Natural killer cell (primary cell): ENCODE results near the gene NTM. TPM values are rescaled to one million over a fixed set of nuclear protein-coding genes. Genes with fewer than 3 reads are reported as not detected.

ENCODE experiments used
- ATAC-seq, 3 donors: fragments of 150-1000 bp in 2 of 3; fragments of 200-7000 bp in 1 of 3; cut with Tn5 transposase; 1 replicate in 1 of 3; 2 replicates in 2 of 3; pipeline ENCODE4 v1.10.0; 2021; ENCODE audit warnings: mild to moderate bottlenecking in 2 of 3, moderate library complexity in 2 of 3
- DNase-seq, 2 donors: peaks; one replicate each; pipeline versions ENCODE4 v3.0.0 to v3.0.0-alpha.2; 2013 to 2021; ENCODE audit warnings: mixed read lengths in 1 of 2
- H3K27ac ChIP-seq: one replicate; pipeline ENCODE4 v1.5.1; 2013; ENCODE audit warnings: mild to moderate bottlenecking, low read length
- H3K27me3 ChIP-seq: one replicate; pipeline ENCODE4 v1.6.1; 2013; ENCODE audit warnings: low read length; ENCODE audit not compliant: control insufficient read depth, insufficient read depth
- H3K36me3 ChIP-seq: one replicate; pipeline ENCODE4 v1.6.1; 2013; ENCODE audit warnings: low read length; ENCODE audit not compliant: control insufficient read depth, insufficient read depth
- H3K4me1 ChIP-seq: one replicate; pipeline ENCODE4 v1.6.1; 2013; ENCODE audit warnings: low read length; ENCODE audit not compliant: control insufficient read depth, insufficient read depth
- H3K4me3 ChIP-seq: one replicate; pipeline ENCODE4 v1.5.1; 2013; ENCODE audit warnings: low read length
- H3K9me3 ChIP-seq: one replicate; pipeline ENCODE4 v1.6.1; 2013; ENCODE audit warnings: low read length; ENCODE audit not compliant: control insufficient read depth, insufficient read depth
- H3K27ac Mint-ChIP-seq, 2 donors: one replicate each; pipeline ENCODE4 v1.8.0; 2022; ENCODE audit warnings: mild to moderate bottlenecking in 2 of 2, mixed read lengths in 2 of 2, moderate library complexity in 1 of 2
- H3K27me3 Mint-ChIP-seq, 2 donors: one replicate each; pipeline ENCODE4 v1.8.0; 2022; ENCODE audit warnings: low read depth in 2 of 2, mixed read lengths in 2 of 2
- H3K36me3 Mint-ChIP-seq: one replicate; pipeline ENCODE4 v1.8.0; 2022; ENCODE audit warnings: mixed read lengths
- H3K4me1 Mint-ChIP-seq, 2 donors: one replicate each; pipeline ENCODE4 v1.8.0; 2022; ENCODE audit warnings: mixed read lengths in 2 of 2
- H3K4me3 Mint-ChIP-seq: one replicate; pipeline ENCODE4 v1.8.0; 2022; ENCODE audit warnings: mild to moderate bottlenecking, moderate library complexity, mixed read lengths
- H3K9me3 Mint-ChIP-seq, 2 donors: one replicate each; pipeline ENCODE4 v1.8.0; 2022; ENCODE audit warnings: mixed read lengths in 2 of 2
- WGBS: methylation state at CpG from one replicate; pipeline ENCODE4 v1.1.7; 2013; ENCODE audit warnings: missing lambda C conversion rate; ENCODE audit not compliant: insufficient coverage; 5-methylcytosine and 5-hydroxymethylcytosine counted together
- intact Hi-C: fragments of 100-400 bp; cut with micrococcal nuclease; formaldehyde crosslinking; loops from one replicate; pipeline ENCODE4 v1.14.2; 2022
- total RNA-seq, 4 donors: library from RNA; stranded (reverse); fragments of 120-200 nt in 1 of 4; gene quantifications; one replicate each; pipeline versions ENCODE4 v1.2.3 to v1.2.4, GENCODE V29; 2013 to 2022
- TF ChIP-seq, protein P1 (sequence below): fragments of 200-600 bp; IDR thresholded peaks from one replicate; pipeline ENCODE4 v1.8.0; 2022; ENCODE audit warnings: antibody characterized with exemption

NTM gene
- total RNA-seq, 3 donors from 2014 or later (not counting 1 experiment from before 2014, with no cell fraction given), result not detected

DNA sequence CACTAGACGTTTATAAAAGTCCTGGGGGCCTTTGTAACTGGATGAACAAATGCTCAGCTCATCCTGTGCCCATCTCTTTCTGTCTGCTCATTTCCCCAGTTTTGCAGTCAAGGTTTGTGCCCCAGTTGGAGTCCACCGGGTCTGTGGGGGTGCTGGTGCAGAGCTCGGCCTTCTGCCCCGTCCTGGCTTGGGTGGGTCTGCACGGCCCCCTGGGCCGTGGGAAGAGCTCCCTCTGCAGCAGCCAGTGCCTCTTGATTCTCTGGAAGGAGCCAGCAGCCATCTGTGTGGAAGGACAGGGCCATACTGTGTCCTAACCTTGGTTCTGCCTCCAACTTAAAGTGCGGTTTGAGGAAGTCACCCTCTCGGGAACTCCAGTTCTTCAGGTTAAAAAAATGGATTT lies 140.2 kb downstream of the NTM start:
- Mint-ChIP-seq H3K9me3 (no peaks in the 10 kb centered on the region), H3K4me3 (no peak overlapping the region), H3K36me3 (no peaks in the 10 kb centered on the region), H3K27me3 (peaks cover 0 to 6% of the 10 kb centered on the region in 2 donors), H3K27ac (no peak overlapping the region), H3K4me1 (no peaks in the 10 kb centered on the region)
- DNase-seq (no peak), ATAC-seq (no peak)
- Histone ChIP-seq H3K27me3 (no peaks in the 10 kb centered on the region), H3K9me3 (no peaks in the 10 kb centered on the region), H3K36me3 (no peaks in the 10 kb centered on the region), H3K4me1 (no peaks in the 10 kb centered on the region), H3K4me3 (no peak overlapping the region), H3K27ac (no peak overlapping the region)
- TF ChIP-seq, protein P1, sequence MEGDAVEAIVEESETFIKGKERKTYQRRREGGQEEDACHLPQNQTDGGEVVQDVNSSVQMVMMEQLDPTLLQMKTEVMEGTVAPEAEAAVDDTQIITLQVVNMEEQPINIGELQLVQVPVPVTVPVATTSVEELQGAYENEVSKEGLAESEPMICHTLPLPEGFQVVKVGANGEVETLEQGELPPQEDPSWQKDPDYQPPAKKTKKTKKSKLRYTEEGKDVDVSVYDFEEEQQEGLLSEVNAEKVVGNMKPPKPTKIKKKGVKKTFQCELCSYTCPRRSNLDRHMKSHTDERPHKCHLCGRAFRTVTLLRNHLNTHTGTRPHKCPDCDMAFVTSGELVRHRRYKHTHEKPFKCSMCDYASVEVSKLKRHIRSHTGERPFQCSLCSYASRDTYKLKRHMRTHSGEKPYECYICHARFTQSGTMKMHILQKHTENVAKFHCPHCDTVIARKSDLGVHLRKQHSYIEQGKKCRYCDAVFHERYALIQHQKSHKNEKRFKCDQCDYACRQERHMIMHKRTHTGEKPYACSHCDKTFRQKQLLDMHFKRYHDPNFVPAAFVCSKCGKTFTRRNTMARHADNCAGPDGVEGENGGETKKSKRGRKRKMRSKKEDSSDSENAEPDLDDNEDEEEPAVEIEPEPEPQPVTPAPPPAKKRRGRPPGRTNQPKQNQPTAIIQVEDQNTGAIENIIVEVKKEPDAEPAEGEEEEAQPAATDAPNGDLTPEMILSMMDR, result no peak
- WGBS, result 74% methylated on average over 8 of the region's 8 CpGs
- intact Hi-C loops, result no loop called here

DNA sequence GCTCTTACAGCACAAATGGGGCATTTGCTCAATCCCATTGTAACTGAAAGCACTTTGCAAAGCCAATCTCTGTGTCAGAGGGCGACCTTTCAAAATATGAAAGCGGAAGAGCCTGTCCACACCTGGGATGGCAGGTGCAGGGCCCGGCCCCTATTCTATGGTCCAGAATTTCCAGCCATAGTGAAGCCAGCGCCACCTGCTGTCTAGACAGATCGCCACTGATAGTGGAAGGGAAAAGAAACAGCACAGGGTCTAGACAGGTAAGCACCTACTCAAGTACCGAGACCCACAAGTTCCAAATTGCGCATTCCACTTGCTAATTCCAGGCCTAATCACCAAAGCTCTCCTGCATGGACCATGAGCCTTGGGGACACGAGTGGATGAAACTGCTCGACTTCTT lies 141.4 kb downstream of the NTM start:
- H3K4me1 Mint-ChIP-seq, result no peaks in the 10 kb centered on the region
- H3K36me3 Mint-ChIP-seq, result no peaks in the 10 kb centered on the region
- Histone ChIP-seq H3K4me1 (no peaks in the 10 kb centered on the region), H3K27me3 (no peaks in the 10 kb centered on the region), H3K27ac (no peak overlapping the region), H3K36me3 (no peaks in the 10 kb centered on the region), H3K4me3 (no peak overlapping the region), H3K9me3 (no peaks in the 10 kb centered on the region)
- TF ChIP-seq, protein P1, result no peak
- H3K27me3 Mint-ChIP-seq, result peaks cover 0 to 6% of the 10 kb centered on the region in 2 donors
- ATAC-seq (no peak), DNase-seq (no peak)
- H3K4me3 Mint-ChIP-seq, result no peak overlapping the region
- WGBS, result 51% methylated on average over 9 of the region's 9 CpGs
- no peaks in the 10 kb centered on the region for H3K9me3 Mint-ChIP-seq
- no peak overlapping the region for H3K27ac Mint-ChIP-seq
- intact Hi-C loops, result no loop called here

DNA sequence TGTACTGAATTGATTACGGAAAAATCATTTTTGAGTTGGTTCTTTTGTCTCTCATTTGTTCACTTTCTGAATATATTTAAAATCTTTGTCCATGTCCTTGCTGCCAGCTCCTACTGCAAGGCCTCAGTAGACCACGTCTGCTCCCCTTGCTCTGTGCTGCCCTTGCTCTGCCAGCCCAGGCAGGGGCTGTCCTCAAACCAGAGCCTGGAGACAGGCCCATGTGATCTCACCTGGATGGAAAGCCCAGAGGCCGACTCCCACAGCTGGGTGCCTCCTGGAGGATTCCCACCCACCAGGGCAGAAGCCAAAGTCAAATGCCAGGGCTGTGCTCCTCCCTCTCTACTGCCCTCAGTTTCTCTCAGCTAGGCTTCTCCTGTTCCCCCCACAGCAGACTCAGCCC lies 141.8 kb downstream of the NTM start:
- WGBS, result 66% methylated on average over 3 of the region's 3 CpGs
- peaks cover 0 to 6% of the 10 kb centered on the region in 2 donors for H3K27me3 Mint-ChIP-seq
- H3K36me3 ChIP-seq, result no peaks in the 10 kb centered on the region
- intact Hi-C loops, result no loop called here
- TF ChIP-seq, protein P1, result no peak
- no peaks in the 10 kb centered on the region for H3K4me1 Mint-ChIP-seq
- no peaks in the 10 kb centered on the region for H3K4me1 ChIP-seq
- ATAC-seq (no peak), DNase-seq (no peak)
- no peaks in the 10 kb centered on the region for H3K36me3 Mint-ChIP-seq
- no peak overlapping the region for H3K4me3 ChIP-seq
- H3K27me3 ChIP-seq, result no peaks in the 10 kb centered on the region
- H3K4me3 Mint-ChIP-seq, result no peak overlapping the region
- H3K27ac Mint-ChIP-seq, result no peak overlapping the region
- no peak overlapping the region for H3K27ac ChIP-seq
- H3K9me3 ChIP-seq, result no peaks in the 10 kb centered on the region
- no peaks in the 10 kb centered on the region for H3K9me3 Mint-ChIP-seq

DNA sequence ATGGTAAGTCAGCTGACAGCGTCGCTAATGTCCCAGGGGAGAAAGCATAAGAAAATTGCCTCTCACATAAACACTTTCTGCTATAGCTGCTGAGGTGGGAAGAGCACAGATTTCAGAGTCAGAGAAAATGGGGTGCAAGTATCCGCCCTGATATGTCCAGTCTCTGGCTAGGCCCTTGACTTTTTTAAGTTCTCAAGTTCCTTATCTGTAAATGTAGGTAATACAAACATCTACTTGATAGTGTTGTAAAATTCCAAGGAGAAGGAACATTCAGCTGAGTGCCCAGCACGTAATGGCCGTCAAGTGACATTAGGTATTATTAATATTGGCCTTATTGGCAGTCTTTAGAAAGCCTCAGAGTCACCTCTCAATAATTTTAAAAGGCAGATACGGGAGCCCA lies 143.6 kb downstream of the NTM start:
- Mint-ChIP-seq H3K27ac (no peak overlapping the region), H3K4me3 (no peak overlapping the region), H3K36me3 (no peaks in the 10 kb centered on the region), H3K9me3 (no peaks in the 10 kb centered on the region), H3K27me3 (peaks cover 0 to 6% of the 10 kb centered on the region in 2 donors), H3K4me1 (no peaks in the 10 kb centered on the region)
- Histone ChIP-seq H3K36me3 (no peaks in the 10 kb centered on the region), H3K4me3 (no peak overlapping the region), H3K27ac (no peak overlapping the region), H3K4me1 (no peaks in the 10 kb centered on the region), H3K9me3 (no peaks in the 10 kb centered on the region), H3K27me3 (no peaks in the 10 kb centered on the region)
- intact Hi-C loops, result no loop called here
- 83% methylated on average over 4 of the region's 6 CpGs for WGBS
- TF ChIP-seq, protein P1, result no peak
- no peak for DNase-seq
- no peak for ATAC-seq
